Panc1 (cell line): ENCODE measurements around the gene SUDS3.

Source experiments
- POLR2AphosphoS5 ChIP-seq: IDR thresholded peaks from 2 replicates; pipeline ENCODE4 v1.6.1; 2012; ENCODE audit warnings: mild to moderate bottlenecking, low read depth, low read length, moderate library complexity
- SIN3A ChIP-seq: IDR thresholded peaks from 2 replicates; pipeline ENCODE4 v1.6.1; 2012; ENCODE audit warnings: low read depth, mild to moderate bottlenecking, low read length, moderate library complexity, borderline replicate concordance; ENCODE audit not compliant: insufficient read depth
- TF ChIP-seq, protein P1 (sequence below): fragments of 450-650 bp; IDR thresholded peaks from 2 replicates; pipeline ENCODE4 v1.5.1; 2017; ENCODE audit warnings: mild to moderate bottlenecking
- TF ChIP-seq, protein P2 (sequence below), 2 experiments: IDR thresholded peaks; 2 replicates each; pipeline ENCODE4 v1.6.1; 2011 to 2012; ENCODE audit warnings: low read depth in 2 of 2, control low read depth in 1 of 2, low read length in 1 of 2, mild to moderate bottlenecking in 1 of 2, moderate library complexity in 1 of 2; ENCODE audit not compliant: insufficient read depth in 1 of 2

DNA sequence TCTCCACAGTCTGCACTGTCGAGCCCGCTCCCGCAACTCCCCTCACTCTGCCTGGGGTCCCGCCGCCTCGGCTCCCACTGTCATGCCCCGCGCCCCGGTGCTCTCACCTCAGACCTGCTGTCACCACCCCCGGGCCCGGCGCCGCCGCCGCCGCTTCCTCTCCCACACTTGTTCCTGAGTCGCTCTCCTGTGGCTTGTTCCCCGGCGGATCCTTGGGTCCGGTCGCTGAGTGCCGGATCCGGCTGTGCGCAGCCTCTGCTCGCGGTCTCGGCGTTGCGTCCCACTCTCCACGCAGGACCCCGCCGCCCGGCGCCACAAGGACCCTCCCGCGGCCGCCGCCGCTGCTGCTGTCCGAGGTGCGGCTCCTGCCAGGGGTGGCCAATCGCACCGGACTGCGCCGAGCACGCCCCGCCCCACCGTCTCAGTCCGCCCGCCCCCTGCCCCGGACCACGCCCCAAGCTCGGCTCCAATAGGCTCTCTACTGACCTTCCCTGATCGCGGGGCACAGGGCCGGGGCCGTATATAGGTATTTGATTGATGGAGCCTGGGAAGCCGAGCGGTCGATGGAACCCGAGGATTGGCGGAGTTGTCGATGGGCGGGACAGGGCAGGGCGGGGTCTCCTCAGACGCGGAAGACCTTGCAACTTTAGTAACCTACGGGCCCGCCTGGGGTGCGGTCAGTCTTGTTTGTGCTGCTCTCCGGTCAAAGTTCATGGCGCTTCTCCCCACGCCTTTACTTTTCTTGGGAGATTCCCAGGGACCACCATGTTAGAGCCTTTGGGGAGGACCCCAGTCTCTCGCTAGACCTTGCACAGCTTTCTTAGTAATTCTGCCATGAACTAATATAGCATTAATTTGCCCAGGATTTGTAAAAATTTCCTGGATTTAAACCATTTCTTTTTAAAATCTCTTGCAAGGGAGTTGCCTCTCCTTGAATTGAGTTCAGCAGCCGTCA lies 3.5 kb upstream of the SUDS3 start, which contains the start of gene TAOK3:
- TF ChIP-seq, protein P1, sequence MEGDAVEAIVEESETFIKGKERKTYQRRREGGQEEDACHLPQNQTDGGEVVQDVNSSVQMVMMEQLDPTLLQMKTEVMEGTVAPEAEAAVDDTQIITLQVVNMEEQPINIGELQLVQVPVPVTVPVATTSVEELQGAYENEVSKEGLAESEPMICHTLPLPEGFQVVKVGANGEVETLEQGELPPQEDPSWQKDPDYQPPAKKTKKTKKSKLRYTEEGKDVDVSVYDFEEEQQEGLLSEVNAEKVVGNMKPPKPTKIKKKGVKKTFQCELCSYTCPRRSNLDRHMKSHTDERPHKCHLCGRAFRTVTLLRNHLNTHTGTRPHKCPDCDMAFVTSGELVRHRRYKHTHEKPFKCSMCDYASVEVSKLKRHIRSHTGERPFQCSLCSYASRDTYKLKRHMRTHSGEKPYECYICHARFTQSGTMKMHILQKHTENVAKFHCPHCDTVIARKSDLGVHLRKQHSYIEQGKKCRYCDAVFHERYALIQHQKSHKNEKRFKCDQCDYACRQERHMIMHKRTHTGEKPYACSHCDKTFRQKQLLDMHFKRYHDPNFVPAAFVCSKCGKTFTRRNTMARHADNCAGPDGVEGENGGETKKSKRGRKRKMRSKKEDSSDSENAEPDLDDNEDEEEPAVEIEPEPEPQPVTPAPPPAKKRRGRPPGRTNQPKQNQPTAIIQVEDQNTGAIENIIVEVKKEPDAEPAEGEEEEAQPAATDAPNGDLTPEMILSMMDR: no peak
- TF ChIP-seq, protein P2, sequence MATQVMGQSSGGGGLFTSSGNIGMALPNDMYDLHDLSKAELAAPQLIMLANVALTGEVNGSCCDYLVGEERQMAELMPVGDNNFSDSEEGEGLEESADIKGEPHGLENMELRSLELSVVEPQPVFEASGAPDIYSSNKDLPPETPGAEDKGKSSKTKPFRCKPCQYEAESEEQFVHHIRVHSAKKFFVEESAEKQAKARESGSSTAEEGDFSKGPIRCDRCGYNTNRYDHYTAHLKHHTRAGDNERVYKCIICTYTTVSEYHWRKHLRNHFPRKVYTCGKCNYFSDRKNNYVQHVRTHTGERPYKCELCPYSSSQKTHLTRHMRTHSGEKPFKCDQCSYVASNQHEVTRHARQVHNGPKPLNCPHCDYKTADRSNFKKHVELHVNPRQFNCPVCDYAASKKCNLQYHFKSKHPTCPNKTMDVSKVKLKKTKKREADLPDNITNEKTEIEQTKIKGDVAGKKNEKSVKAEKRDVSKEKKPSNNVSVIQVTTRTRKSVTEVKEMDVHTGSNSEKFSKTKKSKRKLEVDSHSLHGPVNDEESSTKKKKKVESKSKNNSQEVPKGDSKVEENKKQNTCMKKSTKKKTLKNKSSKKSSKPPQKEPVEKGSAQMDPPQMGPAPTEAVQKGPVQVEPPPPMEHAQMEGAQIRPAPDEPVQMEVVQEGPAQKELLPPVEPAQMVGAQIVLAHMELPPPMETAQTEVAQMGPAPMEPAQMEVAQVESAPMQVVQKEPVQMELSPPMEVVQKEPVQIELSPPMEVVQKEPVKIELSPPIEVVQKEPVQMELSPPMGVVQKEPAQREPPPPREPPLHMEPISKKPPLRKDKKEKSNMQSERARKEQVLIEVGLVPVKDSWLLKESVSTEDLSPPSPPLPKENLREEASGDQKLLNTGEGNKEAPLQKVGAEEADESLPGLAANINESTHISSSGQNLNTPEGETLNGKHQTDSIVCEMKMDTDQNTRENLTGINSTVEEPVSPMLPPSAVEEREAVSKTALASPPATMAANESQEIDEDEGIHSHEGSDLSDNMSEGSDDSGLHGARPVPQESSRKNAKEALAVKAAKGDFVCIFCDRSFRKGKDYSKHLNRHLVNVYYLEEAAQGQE (IDR thresholded peaks at IDR 0.05; ENCODE audit: insufficient read depth in 1 of 2, low read depth in 2 of 2, low read length in 1 of 2): peak; percentile 66 to 86; a peak in 3 of 4 replicates
- TF ChIP-seq POLR2AphosphoS5 (peak; percentile 96), SIN3A (peak; percentile 41; the same call in 1 of the 2 replicates)
